Stimulated activated CD8-positive, alpha-beta memory T cell treated with anti-CD3 and anti-CD28 coated beads, Interleukin-7, amount 100 ng/mL, for 48 hours (primary cell): ENCODE data around the gene SMIM13.
A peak's percentile ranks its signal among the peaks of the same experiment; 100 is the strongest.

Experiments used
- DNase-seq, 2 donors: peaks; one replicate each; pipeline ENCODE4 v3.0.0-alpha.2; 2020; ENCODE audit warnings: low read depth in 1 of 2; ENCODE audit errors: extremely low read depth in 1 of 2

SMIM13 gene

GRCh38 chr6:11093626-11094410 lies at the start of gene SMIM13:
Gene SMIM13, plus strand, starts transcription at chr6:11093834. Its CDS starts 480 bp downstream, at chr6:11094314.
- DNase-seq: peak; percentile 85 to 94

GRCh38 chr6:11043961-11044711 lies 49.5 kb upstream of the SMIM13 start, which contains the start of gene ELOVL2:
Gene ELOVL2, minus strand, starts transcription at chr6:11044305. Its CDS starts 75 bp downstream, at chr6:11044230.
- DNase-seq: no peak

DNA sequence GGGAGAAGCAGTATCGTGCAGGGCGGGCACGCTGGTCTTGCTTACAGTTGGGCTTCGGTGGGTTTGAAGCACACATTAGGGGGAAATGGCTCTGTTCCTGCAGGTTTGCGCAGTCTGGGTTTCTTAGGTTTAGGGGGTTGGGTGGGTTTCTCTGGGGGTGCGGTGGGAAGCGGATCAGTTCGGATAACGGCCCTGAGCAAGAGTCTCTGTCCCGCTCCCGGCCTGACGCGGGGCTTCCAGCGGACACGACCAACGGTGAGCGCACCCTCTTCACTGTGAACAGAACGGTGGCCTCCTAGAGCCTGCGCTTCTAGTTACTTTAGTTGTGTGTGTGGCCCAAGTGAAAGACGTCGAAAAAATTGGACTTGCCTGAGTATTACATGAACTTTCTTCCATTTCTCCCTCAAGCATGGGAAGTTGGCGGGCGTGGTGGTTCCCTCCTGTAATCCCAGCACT lies 48.9 kb upstream of the SMIM13 start:
- no peak for DNase-seq

DNA sequence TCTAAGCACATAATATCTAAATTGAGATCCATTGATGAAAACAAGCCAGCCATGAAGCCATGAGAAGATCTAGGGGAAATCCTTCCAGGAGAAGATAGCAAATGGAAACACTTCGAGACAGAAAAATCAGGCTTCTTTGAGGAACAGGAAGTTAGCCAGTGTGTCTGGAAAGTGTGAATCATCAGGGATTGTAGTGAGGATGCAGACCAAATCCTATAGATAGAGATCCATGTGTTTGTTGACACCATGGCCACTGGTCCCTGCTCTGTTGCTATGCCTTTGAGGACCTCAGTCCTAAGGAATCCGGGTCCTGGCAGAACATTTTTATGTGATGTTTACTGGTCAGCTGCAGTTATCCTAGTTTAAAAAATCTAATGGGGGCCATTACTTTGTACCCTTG lies 42.9 kb upstream of the SMIM13 start:
- DNase-seq: no peak

GRCh38 chr6:11053307-11053706 lies 40.3 kb upstream of the SMIM13 start:
- DNase-seq: no peak

DNA sequence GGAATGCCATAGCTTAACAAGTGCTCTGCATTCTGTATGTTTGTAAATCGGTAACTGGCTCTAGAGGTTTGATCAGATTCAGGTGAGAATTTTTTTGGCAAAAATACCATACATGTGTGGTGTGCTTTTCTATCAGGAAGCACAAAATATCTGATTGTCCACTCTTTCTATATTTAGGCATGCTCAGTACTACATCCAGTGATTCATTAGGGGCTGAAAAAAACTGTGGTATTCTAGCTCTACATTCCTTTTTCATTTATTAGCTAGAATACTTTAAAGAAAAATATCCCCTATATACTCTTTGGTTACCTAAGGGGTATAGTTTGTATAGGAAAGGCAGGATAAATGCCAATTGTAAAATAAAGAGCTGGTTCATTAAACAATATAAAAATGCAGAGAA lies 38.9 kb upstream of the SMIM13 start:
- no peak for DNase-seq

- DNase-seq: no peak
These were observed 38.5 kb upstream of the SMIM13 start for GRCh38 chr6:11055127-11055627.

DNA sequence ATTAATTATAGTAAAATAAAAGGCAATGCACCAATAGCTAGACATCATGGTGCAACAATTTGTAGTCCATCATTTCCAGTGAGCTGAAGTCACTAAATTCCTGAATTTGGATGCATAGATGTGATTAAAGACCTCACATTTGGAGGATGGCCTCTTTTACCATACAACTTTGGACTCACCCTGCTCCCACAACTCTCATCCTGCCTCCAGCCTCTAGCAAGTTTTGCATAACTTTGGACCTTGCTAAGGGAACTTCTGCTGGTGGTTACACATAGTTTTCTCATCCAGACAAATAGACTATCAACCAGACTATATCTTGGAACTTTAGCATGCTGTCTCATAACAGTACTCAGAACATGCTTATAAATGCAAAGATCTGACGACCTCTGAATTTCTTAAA lies 36.8 kb upstream of the SMIM13 start:
- DNase-seq: no peak

- no peak for DNase-seq
These were observed 35.2 kb upstream of the SMIM13 start for GRCh38 chr6:11058406-11058805.

DNA sequence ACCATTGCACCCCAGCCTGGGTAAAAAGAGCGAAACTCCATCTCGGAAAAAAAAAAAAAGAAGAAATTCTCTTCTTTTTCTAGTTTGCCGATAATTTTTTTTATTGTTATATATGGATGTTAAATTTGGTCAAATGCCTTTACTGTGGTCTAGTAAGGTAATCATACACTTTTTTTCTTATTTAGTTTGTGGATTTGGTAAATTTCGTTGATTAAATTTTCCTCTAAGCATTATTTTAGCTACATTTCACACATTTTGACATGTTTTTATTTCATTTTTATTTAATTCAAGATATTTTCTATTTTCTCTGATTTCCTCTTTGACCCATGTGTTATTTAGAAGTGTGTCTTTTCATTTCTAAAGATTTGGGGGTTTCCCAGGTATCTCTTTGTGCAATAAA lies 31.6 kb upstream of the SMIM13 start:
- DNase-seq: no peak

DNA sequence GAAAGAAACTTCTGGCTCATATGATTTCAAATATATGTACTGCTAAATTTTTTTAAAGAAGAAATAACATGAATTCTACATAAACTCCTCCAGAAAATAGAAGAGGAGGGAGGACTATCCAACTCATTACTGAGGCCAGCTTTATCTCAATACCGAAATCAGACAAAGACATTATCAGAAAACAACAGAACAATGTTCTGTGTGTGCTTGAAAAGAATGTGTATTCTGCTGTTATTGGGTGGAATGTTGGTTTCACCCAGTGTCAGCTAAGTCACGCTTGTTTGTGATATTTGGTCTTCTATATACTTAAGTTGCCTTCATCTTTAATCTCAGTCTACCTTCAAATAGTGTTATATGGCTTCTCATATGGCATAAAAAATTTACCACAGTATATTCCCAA lies 30.9 kb upstream of the SMIM13 start:
- DNase-seq: no peak

- no peak for DNase-seq
These were observed 28.8 kb upstream of the SMIM13 start for GRCh38 chr6:11064836-11065235.

DNA sequence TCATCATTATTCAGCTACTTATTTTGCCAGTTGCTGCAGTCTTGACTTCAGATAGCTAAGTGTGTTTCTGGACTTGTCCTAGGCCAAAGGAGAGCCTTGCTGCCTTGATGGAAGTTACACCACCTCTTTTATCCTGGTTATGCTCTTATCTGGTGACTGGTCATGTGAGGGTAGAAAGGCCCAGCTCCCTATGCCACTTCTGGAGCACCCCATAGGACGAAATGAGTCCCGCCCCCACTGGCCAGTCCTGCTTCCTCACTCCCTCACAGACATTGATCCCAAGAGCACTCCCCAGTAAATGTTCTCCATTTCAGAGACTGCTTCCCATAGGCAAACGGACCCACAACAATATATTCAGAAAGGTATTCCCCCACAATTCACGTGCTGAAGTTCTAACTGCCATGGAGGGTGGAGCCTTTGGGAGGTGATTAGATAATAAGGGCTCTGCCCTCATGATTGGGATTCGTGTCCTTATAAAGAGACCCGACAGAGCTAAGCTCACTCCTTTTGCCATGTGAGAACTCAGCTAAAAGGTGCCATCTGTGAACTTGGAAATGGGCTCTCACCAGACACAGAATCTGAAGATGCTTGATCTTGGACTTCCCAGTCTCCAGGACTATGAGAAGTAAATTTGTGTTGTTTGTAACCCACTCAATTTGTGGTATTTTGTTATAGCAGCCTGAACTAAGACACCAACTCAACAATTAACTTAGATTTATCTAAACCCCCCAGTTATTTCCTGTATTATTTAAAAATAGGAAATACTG lies 28.0 kb upstream of the SMIM13 start:
- DNase-seq: no peak

DNA sequence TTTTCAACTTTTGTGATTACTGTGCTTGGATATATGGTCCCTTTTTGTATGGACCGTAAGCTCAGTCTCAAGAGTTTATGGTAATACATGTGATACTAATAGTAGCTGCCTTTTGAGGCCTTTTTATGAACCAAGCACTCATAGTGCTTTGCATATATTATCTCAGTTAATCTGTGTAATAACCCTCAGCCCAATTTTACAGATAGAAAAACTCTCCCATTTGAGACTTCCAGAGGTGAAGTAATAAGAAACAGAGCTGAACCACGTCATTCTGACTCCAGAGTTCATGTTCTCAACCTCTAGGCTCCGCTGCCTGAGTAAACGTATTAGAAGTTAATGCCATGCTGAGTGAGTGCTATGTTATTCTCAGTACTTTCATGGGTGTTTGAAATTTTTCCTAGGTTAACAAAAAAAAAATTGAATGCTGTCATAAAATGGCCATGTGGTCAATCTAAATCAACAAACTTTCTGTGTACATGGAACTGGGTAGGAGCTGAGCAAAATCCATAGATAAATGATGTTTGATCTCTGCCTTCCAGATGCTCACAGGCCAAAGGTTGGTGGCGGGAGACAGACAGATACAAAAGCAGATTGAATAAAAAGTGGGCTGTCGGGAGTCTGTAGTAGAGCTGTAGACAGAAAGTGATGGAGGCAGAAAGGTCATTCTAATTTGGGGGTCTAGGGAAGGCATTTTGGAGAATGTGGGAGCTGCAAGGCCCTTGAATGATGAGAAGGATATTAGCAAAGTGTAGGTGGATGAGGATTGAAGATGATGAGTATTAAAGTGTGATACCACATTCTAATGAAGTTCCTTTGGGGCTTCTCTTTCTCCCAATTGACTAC lies 26.9 kb upstream of the SMIM13 start:
- DNase-seq: no peak

GRCh38 chr6:11067348-11067747 lies 26.3 kb upstream of the SMIM13 start:
- no peak for DNase-seq

- DNase-seq: no peak
These were observed 23.9 kb upstream of the SMIM13 start for GRCh38 chr6:11069760-11070159.

GRCh38 chr6:11072101-11072500 lies 21.5 kb upstream of the SMIM13 start:
- DNase-seq: no peak

GRCh38 chr6:11076540-11076939 lies 17.1 kb upstream of the SMIM13 start:
- DNase-seq: no peak

GRCh38 chr6:11078266-11078665 lies 15.4 kb upstream of the SMIM13 start:
- DNase-seq: no peak

- no peak for DNase-seq
These were observed 13.3 kb upstream of the SMIM13 start for GRCh38 chr6:11080296-11080695.
